HG03378 (cell line): ENCODE data around the gene SCTR.
A peak's percentile ranks its signal among the peaks of the same experiment; 100 is the strongest.

ENCODE experiments used
- ATAC-seq: cut with Tn5 transposase; IDR thresholded peaks from one replicate; pipeline ENCODE4 v1.9.1; 2021; ENCODE audit warnings: mild to moderate bottlenecking, moderate library complexity; ENCODE audit not compliant: unreplicated experiment

Gene SCTR

DNA sequence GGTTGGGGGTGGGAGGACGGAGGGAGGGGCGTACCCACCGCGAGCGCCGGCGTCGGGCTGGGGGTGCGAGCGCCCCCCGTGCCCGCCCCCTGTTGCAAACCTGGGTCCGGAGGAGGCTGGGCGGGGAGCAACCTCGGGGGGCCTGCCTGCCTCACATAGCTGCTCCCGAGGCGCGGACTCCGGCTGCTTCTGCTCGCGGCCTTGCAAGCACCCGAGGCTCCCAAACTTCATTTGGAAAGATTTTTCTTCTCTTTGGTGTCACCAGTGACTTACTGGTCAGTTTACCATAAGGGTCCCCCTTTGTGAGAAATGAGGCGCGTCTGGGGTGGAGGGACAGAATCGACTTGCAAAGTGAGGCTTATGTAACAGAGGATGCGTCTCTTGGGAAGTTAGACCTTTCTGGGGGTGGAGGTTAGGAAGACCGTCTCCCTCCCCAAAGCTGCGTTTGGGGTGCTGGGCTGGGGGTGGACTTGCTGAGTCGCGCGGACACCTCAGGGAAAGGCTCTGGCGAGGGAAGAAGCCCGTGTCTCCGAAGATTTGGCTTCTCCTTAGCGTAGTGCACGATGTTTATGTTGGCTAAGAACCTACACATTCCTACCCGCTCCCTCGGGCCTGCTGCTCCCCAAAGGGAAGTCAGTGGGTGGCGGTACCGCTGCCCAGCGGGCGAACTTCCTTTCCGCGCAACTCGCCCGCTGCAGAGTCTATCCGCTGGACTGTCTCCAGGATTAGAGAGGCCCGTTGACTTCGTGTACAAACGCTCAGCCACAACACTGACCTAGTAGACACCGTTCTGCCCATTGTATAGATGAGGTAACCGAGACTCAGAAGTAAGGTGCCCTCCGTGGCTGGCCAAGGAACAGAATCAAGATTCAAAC lies 92.1 kb downstream of the SCTR start:
- ATAC-seq, result no peak

- peak; percentile 77 for ATAC-seq
Measured at GRCh38 chr2:119431155-119431975, 92.9 kb downstream of the SCTR start, which contains the start of gene TMEM37. Gene TMEM37 (plus strand): TSS chr2:119431854. CDS start chr2:119431904, 50 bp downstream.

- no peak for ATAC-seq
Measured at GRCh38 chr2:119430023-119430498, 94.2 kb downstream of the SCTR start.

GRCh38 chr2:119429225-119429981 lies 94.9 kb downstream of the SCTR start:
- ATAC-seq, result no peak

DNA sequence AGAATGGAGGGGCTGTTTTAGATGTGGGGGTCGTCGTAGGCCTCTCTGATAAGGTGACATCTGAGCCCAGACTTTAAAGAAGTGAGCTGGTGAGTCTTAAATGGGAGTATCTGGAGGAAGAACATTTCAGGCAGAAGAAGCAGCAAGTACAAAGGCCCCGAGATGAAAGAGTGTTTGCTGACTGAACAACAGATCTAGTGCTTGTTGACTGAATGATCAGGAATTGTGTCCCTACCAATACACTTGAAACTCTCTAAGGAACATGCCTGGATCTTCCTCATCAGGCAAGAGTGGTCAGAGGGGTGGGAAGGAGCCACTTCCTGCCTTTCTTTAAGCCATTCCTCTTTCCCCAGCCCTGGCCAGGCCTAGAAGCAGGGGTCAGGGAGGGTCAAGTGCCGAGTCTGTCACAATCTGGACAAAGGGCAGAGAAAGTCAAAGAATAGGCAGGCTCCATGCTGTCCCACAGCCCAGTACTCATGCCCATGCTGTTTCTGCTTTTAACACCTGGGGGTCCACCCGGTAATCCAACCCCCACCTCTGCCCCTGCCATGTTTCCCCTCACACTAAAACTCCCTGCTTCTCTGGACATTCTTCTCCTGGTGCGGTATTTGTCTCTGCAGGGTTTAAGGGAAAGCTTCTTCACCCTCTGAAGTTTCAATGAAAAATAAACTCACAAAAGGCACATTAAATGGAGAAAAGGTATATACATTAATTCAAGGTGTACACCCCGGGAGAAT lies 95.6 kb downstream of the SCTR start:
- ATAC-seq, result no peak

GRCh38 chr2:119427756-119428155 lies 96.5 kb downstream of the SCTR start:
- ATAC-seq, result no peak

- ATAC-seq, result no peak
Measured at GRCh38 chr2:119426801-119427395, 97.4 kb downstream of the SCTR start.

- no peak for ATAC-seq
Measured at GRCh38 chr2:119426396-119426675, 97.9 kb downstream of the SCTR start.

DNA sequence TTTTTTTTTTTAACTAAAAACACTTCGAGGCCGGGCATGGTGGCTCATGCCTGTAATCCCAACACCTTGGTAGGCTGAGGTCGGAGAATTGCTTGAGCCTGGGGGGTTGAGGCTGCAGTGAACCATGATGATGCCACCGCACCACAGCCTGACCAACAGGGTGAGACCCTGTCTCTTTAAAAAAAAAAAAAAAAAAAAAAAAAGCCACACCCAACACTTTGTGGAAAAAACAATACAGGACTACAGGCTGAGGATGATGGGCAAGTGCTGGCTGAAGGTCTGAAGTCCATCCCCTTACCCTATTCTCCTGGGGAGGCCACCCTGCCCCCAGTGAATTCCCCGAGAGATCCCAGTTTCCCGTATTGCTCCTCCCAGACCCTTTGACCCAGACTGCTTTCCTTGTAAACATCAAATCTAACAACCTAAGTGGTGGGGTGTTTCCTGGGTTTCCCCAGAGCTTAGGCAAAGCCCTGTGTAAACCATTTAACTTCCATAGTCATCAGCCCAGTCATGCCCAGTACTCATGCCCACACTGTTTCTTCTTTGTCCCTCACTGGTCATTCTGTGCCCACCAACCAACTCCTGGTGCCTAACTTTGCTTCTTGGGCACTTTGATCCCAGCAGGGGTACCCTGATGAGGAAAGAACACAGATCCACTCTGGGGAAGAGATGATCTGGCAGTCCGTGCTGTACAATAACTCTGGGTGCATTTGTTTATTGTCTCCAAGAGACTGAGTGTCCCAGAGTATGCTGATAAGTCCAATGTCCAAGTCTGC lies 98.5 kb downstream of the SCTR start:
- no peak for ATAC-seq

GRCh38 chr2:119425119-119425405 lies 99.2 kb downstream of the SCTR start:
- no peak for ATAC-seq

DNA sequence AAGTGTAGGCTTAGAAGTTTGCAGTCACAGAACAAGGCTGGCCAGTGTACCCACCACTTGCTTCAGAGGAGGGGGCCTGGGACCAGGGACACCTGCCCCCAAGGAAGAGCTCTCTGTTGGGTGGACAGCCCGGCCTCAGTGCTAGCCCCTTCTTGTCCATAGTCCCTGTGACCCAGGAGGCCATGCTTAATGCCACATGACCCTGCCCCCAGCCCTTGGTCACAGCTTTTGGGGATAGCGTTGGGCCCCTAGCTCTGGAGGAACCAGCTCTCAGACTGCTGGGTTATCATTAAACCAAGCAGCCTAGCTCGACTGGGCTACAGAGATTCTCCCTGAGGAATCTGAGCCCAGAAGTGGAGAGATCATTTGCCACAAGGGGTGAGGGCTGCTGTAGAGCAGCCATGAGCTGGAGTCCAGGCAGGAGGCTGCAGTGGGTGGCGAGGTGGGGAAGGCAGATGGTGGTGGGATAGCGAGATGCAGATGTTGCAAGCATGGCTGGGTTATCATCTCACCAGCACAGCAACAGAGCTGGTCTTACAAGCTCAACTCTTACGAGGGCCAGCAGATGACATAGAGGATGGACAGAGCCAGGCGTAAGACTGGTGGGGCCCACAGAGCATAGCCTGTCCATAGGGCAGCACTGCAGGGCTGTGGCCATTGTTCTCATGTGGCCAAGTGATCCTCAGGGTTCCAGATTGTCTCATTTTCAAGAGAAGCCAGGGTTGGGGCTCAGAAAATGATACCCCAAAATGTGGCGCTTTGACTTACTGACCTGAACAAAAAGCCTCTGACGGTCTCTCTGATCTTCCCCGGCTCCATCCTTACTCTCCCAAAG lies 99.8 kb downstream of the SCTR start:
- ATAC-seq, result no peak

GRCh38 chr2:119423811-119424210 lies 100.5 kb downstream of the SCTR start:
- ATAC-seq, result no peak

DNA sequence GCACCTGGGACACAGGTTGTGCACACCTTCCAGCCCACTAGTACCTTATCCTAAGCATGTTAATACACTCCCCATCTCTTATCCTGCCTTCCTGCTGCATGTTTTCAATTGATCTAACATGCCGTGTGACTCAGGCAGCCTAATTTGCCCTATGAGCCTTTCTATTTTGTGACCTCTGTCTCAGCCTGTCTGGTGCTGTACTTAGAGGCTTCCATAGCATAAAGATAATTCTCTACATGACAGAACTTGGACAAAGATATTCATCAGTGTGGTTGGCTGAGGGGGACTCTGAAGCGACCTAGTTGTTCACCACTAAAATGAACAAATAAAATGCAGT lies 101.2 kb downstream of the SCTR start:
- no peak for ATAC-seq

DNA sequence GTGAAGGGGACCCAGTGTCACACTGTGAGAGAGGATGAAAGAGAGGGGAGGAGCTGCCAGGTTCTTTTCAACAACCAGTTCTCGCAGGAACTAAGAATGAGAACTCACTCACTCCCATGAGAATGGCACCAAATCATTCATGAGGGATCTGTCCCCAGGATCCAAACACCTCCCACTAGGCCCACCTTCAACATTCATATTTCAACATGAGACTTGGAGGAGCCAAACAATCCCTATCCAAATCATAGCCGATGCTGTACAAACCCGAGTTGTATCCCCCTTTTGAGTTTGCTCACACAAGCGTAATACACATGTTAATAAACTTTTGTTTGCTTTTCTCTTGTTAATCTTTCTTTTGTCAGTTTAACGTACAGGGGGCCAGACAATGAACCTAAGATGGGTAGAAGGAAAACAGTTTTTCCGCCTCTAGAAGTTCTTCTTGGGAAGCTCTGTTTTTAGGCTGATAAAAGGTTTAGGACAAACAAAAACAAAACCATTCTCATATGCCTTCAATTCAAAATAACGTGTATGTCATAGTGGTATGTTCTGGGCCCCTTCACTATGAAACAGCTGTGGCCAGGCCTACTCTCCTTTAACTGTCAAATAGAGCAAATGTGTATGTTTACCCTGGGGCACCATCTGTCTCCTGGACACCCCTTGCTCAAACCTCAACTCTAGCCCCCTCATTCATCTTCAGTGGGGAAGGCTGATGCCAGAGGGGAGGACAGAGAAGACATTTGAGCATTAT lies 101.7 kb downstream of the SCTR start:
- ATAC-seq, result no peak

DNA sequence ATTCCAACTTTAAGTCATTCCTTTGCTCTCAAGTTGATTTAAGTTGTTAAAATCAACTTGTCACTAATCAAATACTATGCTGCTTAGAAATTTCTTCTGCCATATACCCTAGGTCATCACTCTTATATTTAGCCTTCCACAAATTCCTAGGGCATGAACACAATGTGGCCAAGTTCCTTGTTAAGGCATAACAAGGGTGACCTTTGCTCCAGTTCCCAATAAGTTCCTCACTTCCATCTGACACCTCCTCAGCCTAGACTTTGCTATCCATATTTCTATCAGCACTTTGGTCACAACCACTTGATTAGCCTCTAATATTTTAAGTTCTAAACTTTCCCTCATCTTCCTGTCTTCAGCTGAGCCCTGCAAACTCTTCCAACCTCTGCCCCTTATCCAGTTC lies 102.5 kb downstream of the SCTR start:
- ATAC-seq, result no peak

- ATAC-seq, result no peak
Measured at GRCh38 chr2:119421304-119421703, 103.0 kb downstream of the SCTR start.

- no peak for ATAC-seq
Measured at GRCh38 chr2:119419803-119420508, 104.3 kb downstream of the SCTR start.

DNA sequence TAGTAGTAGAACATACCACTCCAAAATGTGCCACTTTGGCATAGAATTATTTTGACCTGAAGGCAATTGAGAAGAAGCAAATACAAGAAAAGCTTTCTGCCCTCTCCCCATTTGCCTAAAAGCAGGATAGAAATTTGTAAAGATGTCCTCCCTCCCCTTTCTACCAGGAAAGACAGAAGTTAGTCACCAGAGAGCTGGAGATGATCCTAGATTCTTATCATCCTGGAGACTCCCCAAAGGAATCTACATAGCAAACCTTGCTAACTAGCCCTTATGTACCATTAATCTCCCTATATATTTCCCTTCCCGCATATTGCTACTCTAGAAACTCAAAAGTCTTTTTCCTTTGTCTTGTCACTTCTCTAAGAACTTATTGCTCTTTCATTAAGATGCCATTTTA lies 105.2 kb downstream of the SCTR start:
- ATAC-seq, result no peak
